NCI-H1105 (cell line): ENCODE results near the gene MCTP1.

ENCODE experiments used
- DNase-seq: peaks from one replicate; lab custom pipeline; 2025; lab: John Stamatoyannopoulos, UW

The MCTP1 gene

GRCh38 chr5:94759022-94759421, 525.9 kb downstream of the MCTP1 start:
- DNase-seq: no peak

DNA sequence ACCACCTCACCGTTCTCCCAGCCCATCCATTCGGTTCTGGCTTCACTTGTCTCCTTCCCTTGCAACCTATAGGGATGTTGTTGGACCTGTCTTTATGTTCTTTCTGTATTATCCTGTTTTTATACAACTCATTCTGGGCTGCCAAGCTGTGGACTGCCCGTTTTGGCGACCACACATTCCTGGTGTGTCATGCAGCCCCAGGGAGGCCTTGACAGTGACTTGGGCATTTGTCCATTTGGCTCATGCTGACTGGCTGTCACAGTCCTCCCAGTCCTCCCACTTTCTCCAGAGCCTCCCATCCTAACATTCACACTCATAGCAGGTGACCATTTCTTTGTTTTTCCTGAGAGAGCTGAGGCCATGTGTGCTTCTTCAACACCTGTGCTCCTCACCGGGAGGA, 530.1 kb downstream of the MCTP1 start:
- no peak for DNase-seq

- DNase-seq: no peak
These were observed 533.4 kb downstream of the MCTP1 start for GRCh38 chr5:94751460-94751859.

DNA sequence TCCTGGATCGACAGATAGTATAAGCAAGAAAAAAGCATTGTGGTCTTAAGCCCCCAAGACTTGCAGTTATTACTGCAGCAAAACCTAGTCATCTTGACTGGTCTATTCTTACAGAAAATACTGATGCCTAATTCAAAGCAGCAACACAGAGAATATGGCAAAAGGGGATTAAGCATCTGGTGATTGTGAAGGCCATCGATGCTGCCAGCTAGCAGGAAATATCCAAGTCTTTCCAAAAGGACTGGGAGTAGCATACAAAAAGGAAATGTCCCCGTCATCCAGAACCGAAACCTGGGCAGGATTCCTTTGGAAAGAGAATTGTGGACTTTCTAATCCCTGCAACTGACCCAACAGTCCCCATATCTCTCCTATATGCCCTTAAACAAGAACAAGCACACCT, 534.2 kb downstream of the MCTP1 start:
- no peak for DNase-seq

DNA sequence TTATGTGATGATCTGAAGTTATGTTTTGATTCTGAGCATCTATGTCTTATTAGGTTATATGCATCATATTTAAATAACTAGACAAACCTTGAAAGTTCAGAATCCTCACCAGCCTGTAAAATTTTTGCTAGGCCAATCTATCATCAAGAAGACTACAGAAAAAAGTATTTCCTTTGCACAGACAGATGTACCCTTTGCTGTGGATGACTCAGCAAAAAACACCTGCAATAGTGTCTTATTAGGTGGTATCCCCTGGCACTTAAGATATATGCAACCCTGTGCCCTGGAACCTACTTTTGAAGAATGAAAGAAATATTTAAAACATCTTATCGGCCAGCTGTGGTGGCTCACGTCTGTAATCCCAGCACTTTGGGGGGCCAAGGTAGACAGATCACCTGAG, 535.9 kb downstream of the MCTP1 start:
- no peak for DNase-seq

DNA sequence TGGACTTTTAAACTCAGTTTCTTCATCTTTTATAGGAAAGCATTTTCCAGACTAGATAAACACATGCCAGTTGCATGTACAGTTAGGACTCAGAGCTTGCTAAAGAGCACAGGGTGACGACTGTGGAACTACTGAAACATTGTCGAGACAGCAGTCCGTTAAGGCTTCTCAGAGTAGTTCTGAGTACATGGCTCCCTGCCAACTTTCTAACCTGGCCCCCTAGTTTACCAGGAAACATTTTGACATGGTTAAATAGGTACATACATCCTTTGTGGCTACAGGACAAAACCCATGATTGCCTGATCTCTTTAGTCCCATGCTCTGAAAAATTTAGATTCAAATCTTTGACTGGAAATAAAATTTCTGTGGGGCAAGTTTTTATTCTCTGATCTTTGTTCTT, 536.7 kb downstream of the MCTP1 start:
- DNase-seq: no peak

DNA sequence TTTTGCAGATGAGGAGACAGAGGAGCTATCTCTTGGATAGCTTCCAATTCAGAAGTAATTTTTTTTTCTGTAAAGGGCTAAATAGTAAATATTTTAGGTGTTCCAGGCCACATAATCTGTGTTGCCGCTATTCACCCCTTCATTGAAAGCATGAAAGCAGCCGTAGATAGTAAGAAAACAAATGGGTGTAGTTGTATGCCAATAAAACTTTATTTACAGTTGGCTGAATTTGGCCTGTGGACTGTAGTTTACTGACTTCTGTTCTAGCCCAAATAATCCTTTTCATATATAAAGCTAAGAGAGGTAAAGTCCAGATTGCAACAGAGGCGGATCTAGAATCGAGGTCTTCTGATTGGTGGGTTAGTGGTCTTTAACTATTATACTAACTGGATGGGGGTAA, 537.5 kb downstream of the MCTP1 start:
- DNase-seq: no peak

DNA sequence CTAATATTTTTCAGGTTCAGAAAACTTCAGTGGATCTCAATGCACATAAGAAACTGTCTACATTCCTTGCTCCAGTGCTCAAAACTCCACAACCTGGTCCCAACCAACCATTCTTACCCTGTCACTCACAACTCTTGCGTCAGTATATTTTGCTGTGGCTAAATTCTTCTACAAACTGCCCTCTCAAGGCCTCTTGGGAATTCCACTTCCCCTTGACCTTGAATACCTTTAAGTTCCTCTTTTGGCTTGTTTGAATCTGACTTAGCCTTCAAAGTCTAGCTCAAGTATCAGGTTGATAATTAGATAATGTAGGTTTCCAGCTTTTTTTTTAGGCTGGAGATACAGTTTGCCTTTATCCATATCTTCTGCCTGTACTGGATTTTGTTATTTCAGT, 538.2 kb downstream of the MCTP1 start:
- DNase-seq: no peak

DNA sequence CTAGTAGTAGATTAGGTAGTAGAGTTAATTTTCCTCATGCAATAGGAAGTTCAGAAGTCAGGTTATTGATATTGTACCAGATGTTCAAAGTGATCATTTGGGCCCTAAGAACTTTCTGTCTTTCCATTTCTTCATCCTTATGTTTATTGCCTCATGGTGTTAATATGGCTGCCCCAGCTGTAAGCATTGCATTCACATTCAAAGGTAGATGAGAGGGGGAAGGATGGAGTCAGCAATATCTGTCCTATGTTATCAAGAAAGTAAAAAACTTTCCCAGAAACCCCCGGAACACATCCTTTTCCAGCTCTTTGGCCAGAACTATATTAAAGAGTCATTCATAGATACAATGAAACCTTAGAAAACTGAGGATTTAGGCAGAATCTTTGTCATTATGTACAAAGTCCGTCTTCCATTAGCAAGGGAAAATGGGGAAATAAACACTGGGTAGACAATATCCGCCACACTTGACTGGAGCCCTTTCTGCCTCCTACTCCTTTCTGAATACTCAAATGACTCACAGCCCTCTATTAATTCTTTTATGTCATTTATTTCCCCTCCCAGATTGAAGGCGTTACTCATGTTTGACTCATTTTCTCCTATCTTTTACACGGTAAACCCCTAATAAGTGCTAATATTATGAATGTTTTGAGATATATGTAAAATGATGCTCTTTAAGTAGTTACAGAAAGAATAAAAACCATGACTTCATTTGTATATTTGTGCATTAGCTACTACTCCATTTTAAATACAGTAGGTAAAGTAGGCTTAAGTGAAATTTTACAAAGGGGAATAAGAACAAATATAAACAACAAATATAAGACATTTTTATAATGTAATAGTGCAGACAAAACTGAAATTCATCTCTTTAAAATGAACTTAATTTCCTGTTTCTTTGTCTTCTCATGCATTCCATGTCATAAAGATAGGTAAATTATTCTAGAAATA, 538.8 kb downstream of the MCTP1 start:
- no peak for DNase-seq

DNA sequence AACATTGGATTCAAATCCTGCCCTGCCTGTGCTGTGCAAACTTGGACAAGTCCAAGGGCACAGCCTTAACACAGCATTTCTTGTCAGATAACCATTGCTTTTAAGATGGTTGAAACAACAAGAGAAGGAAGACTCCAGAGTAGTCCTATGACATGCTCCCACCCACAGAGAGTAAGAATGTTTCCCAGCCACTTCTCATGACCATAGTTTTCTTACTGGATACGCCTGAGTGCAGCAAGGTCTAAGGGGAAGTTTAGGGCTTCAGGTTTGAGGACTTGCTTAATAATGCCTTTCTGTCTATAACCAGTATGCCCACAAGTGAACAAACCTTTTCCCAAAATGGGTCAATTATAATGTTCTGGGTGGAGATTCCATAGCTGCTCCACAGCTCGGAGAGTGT, 540.0 kb downstream of the MCTP1 start:
- DNase-seq: no peak

- DNase-seq: no peak
These were observed 542.0 kb downstream of the MCTP1 start for GRCh38 chr5:94742852-94743251.

GRCh38 chr5:94740286-94740685, 544.6 kb downstream of the MCTP1 start:
- no peak for DNase-seq

GRCh38 chr5:94736498-94736897, 548.4 kb downstream of the MCTP1 start:
- DNase-seq: no peak

GRCh38 chr5:94731471-94731870, 553.4 kb downstream of the MCTP1 start:
- DNase-seq: no peak

- DNase-seq: no peak
These were observed 559.8 kb downstream of the MCTP1 start for GRCh38 chr5:94725142-94725541.

DNA sequence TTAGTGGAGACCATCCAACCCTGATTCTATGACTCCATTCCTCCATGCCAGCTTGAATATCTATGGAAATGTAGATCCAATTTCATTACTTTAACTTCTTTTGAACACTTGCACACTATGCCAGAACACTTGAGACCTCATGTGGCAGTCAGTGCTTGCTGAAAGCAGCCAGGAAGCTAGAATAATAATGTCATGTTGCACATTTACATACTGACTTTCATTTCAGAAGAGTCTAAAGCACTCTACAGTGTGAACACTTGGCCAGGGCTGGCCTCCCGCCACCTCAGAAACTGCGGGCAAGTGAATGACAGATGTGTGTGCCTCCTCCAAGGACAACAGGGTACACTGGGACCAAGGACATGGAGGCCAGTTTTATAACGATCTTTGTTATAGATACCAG, 569.1 kb downstream of the MCTP1 start:
- DNase-seq: no peak

DNA sequence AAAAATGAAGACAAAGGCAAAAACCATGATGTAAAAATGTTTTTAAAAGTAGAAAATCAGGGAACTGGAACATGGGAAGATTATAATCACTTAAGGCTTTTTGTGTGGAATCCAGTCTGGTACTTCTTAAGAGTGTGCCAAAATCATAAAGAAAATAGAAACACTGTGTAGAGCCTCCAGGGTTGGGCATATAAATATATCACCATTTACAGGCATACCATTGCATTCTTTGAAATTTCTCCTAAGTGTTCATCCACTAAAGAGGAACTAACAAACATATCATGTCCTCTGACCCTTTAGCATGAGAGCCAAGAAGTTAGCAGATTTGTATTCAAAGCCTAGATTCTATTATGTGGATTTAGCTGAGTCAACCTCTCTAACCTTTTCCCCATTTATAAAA, 573.1 kb downstream of the MCTP1 start:
- DNase-seq: no peak

- no peak for DNase-seq
These were observed 575.6 kb downstream of the MCTP1 start for GRCh38 chr5:94709277-94709676.

GRCh38 chr5:94707359-94707758, 577.5 kb downstream of the MCTP1 start:
- no peak for DNase-seq

DNA sequence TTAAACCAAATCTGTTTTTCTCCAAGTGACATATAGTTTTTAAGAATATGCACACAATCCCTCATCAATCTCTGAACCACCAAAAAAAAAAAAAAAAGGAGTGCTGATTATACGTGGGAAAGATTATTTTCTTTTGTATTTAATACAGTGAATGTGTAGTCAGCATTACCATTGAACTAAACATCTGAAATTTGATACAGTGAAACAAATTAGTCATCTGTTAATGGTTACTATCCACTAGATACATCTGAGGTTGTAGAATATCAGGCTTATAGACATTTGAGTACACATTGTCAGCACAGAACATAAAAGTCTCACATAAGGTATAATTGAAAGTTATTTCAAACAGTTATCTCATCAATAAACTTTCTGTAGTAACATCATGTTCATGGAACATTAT, 579.5 kb downstream of the MCTP1 start:
- no peak for DNase-seq

- DNase-seq: no peak
These were observed 582.2 kb downstream of the MCTP1 start for GRCh38 chr5:94702729-94703128.

DNA sequence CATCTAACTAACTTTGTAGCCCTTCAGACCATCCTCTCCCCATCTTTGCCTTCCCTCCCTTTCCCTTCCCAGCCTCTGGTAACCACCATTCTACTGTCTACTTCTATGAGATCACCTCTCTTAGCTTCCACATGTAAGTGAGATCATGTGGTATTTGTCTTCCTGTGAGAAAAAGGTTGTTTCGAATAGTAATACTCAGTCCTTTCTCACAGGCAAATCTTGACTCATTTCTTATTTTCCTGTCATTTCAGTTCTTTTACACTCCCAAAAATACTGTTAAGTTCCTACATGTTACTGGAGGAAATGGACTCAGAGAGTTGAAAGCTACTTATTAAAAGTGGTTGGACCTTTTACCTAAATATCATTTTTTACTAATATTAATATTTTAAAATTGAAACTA, 584.3 kb downstream of the MCTP1 start:
- no peak for DNase-seq

DNA sequence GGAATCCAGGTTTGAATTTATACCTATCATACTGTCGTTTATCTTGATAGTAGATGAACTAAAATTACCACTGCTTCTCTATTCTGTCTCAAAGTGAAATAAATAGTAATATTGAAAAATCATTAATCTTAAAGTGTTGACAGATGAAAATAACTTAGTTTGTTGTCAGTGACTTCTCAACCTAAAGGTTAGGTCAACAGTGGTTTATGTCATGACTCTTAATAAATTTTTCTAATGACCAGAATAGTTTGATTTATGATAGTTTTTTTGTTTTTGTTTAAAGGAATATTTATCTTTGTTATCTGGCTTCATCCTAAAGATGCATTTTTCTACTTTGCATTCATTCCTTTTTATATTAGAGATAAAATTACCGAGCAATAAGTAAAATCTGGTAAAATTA, 585.3 kb downstream of the MCTP1 start:
- no peak for DNase-seq

DNA sequence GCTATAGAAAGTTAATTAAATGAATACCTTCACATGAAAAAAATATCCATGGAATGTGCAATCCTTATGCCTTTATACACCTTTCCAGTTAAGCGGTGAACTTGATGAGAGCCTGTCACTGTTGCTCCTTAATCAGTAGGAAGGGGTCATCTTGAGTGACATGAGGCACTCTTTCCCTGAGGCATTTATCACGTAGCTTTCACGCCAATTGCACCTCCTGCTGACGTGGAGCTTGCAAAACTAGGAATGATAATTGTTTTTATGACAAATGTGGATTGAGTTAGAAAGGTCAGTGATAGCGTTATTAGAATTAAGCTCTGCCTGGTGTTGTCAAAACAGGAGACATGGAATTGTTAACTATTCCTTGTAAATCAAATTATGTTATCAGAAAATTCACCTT, 586.7 kb downstream of the MCTP1 start:
- DNase-seq: no peak
